ENCODE results near the gene RBMS3.

GRCh38 chr3:29353807-29354206, 72.9 kb downstream of the RBMS3 start:
- TF ChIP-seq EP300 (IDR thresholded peaks at IDR 0.05; ENCODE audit: low read depth) (no peak), CTCF (IDR thresholded peaks at IDR 0.05) (no peak), POLR2AphosphoS5 (IDR thresholded peaks at IDR 0.05) (no peak)
